H9 (cell line): ENCODE data around the gene TSPYL6. TPM values are rescaled to one million over a fixed set of nuclear protein-coding genes. Genes with fewer than 3 reads are reported as not detected.

Source experiments
- DNase-seq: peaks from one replicate; pipeline ENCODE4 v3.0.0-alpha.2; 2017
- H2AFZ ChIP-seq: one replicate; pipeline ENCODE4 v1.6.1; 2013; ENCODE audit warnings: mild to moderate bottlenecking, low read length, control low read depth, moderate library complexity
- H2AK5ac ChIP-seq: 2 replicates; pipeline ENCODE4 v1.6.1; 2013; ENCODE audit warnings: low read length, control low read depth, mixed read lengths; ENCODE audit not compliant: insufficient read length
- H2BK120ac ChIP-seq: one replicate; pipeline ENCODE4 v1.6.1; 2013; ENCODE audit warnings: low read depth, mild to moderate bottlenecking, low read length, control low read depth, inconsistent platforms; ENCODE audit not compliant: poor library complexity, severe bottlenecking
- H2BK12ac ChIP-seq: 2 replicates; pipeline ENCODE4 v1.6.1; 2013; ENCODE audit warnings: low read length, control low read depth, mixed read lengths, low read depth; ENCODE audit not compliant: insufficient read length
- H2BK15ac ChIP-seq: 2 replicates; pipeline ENCODE4 v1.6.1; 2013; ENCODE audit warnings: low read depth, low read length, control low read depth
- H2BK20ac ChIP-seq: one replicate; pipeline ENCODE4 v1.6.1; 2013; ENCODE audit warnings: low read depth, mild to moderate bottlenecking, low read length, control low read depth, inconsistent platforms; ENCODE audit not compliant: poor library complexity, severe bottlenecking
- H2BK5ac ChIP-seq: 2 replicates; pipeline ENCODE4 v1.6.1; 2013; ENCODE audit warnings: low read length, control low read depth, mixed read lengths; ENCODE audit not compliant: insufficient read length
- H3K14ac ChIP-seq: 2 replicates; pipeline ENCODE4 v1.6.1; 2013; ENCODE audit warnings: low read length, control low read depth; ENCODE audit not compliant: insufficient read depth
- H3K18ac ChIP-seq: 2 replicates; pipeline ENCODE4 v1.6.1; 2013; ENCODE audit warnings: low read depth, mild to moderate bottlenecking, mixed read lengths, low read length, control low read depth; ENCODE audit not compliant: insufficient read length
- H3K23ac ChIP-seq: 2 replicates; pipeline ENCODE4 v1.6.1; 2013; ENCODE audit warnings: low read length, control low read depth, mixed read lengths, low read depth; ENCODE audit not compliant: insufficient read length
- H3K23me2 ChIP-seq: 2 replicates; pipeline ENCODE4 v1.6.1; 2013; ENCODE audit warnings: low read depth, mild to moderate bottlenecking, mixed read lengths, low read length, control low read depth; ENCODE audit not compliant: insufficient read length, poor library complexity, severe bottlenecking
- H3K27ac ChIP-seq: 2 replicates; pipeline ENCODE4 v1.5.1; 2013; ENCODE audit warnings: low read length, control low read depth, mixed read lengths, low read depth; ENCODE audit not compliant: insufficient read length
- H3K27me3 ChIP-seq: 2 replicates; pipeline ENCODE4 v1.6.1; 2013; ENCODE audit warnings: low read length, control low read depth, inconsistent platforms; ENCODE audit not compliant: insufficient read depth
- H3K4ac ChIP-seq: 2 replicates; pipeline ENCODE4 v1.6.1; 2013; ENCODE audit warnings: low read depth, mild to moderate bottlenecking, control low read depth, inconsistent platforms, low read length, moderate library complexity
- H3K4me1 ChIP-seq: 2 replicates; pipeline ENCODE4 v1.6.1; 2013; ENCODE audit warnings: low read length, control low read depth, inconsistent platforms; ENCODE audit not compliant: insufficient read depth
- H3K4me2 ChIP-seq: 2 replicates; pipeline ENCODE4 v1.6.1; 2013; ENCODE audit warnings: low read length, control low read depth, mixed read lengths; ENCODE audit not compliant: insufficient read length, insufficient read depth
- H3K56ac ChIP-seq: 2 replicates; pipeline ENCODE4 v1.6.1; 2013; ENCODE audit warnings: low read depth, mild to moderate bottlenecking, mixed read lengths, low read length, control low read depth; ENCODE audit not compliant: insufficient read length
- H3K79me1 ChIP-seq: 2 replicates; pipeline ENCODE4 v1.6.1; 2013; ENCODE audit warnings: low read depth, mild to moderate bottlenecking, moderate library complexity, low read length, control low read depth, inconsistent platforms; ENCODE audit not compliant: insufficient read depth, poor library complexity, severe bottlenecking
- H3K79me2 ChIP-seq: 2 replicates; pipeline ENCODE4 v1.6.1; 2013; ENCODE audit warnings: low read length, control low read depth, inconsistent platforms; ENCODE audit not compliant: insufficient read depth
- H3K9ac ChIP-seq: 2 replicates; pipeline ENCODE4 v1.6.1; 2013; ENCODE audit warnings: low read length, control low read depth, mixed read lengths; ENCODE audit not compliant: insufficient read length; ENCODE audit errors: extremely low read depth
- H3K9me3 ChIP-seq: one replicate; pipeline ENCODE4 v1.6.1; 2013; ENCODE audit warnings: low read depth, low read length, inconsistent platforms; ENCODE audit not compliant: control insufficient read depth
- H3T11ph ChIP-seq: one replicate; pipeline ENCODE4 v1.6.1; 2013; ENCODE audit warnings: mild to moderate bottlenecking, low read length, control low read depth, inconsistent platforms
- H4K20me1 ChIP-seq: one replicate; pipeline ENCODE4 v1.6.1; 2013; ENCODE audit not compliant: control insufficient read depth, insufficient read length, insufficient read depth
- H4K5ac ChIP-seq: 2 replicates; pipeline ENCODE4 v1.6.1; 2013; ENCODE audit warnings: low read depth, mild to moderate bottlenecking, mixed read lengths, low read length, control low read depth; ENCODE audit not compliant: insufficient read length
- H4K8ac ChIP-seq: replicated peaks from 2 replicates; pipeline ENCODE4 v1.6.1; 2013; ENCODE audit warnings: low read length, control low read depth, mixed read lengths, low read depth; ENCODE audit not compliant: insufficient read length
- H4K91ac ChIP-seq: 2 replicates; pipeline ENCODE4 v1.6.1; 2013; ENCODE audit warnings: low read depth, mild to moderate bottlenecking, moderate library complexity, mixed read lengths, low read length, control low read depth; ENCODE audit not compliant: insufficient read length
- H3K27ac Mint-ChIP-seq, 3 experiments: 2 replicates in 2 of 3; 3 replicates in 1 of 3; pipeline ENCODE4 v1.8.0; 2020 to 2021; ENCODE audit warnings: mixed read lengths in 3 of 3, mild to moderate bottlenecking in 1 of 3, moderate library complexity in 1 of 3
- H3K27me3 Mint-ChIP-seq: 2 replicates; pipeline ENCODE4 v1.8.0; 2021; ENCODE audit warnings: low read depth, mild to moderate bottlenecking, moderate library complexity, mixed read lengths
- H3K36me3 Mint-ChIP-seq, 3 experiments: 2 replicates in 2 of 3; 3 replicates in 1 of 3; pipeline ENCODE4 v1.8.0; 2020 to 2021; ENCODE audit warnings: low read depth in 3 of 3, mixed read lengths in 3 of 3; ENCODE audit not compliant: insufficient read depth in 1 of 3
- H3K4me1 Mint-ChIP-seq, 2 experiments: 2 replicates each; pipeline ENCODE4 v1.8.0; 2020; ENCODE audit warnings: mixed read lengths in 2 of 2
- H3K4me3 Mint-ChIP-seq, 2 experiments: 2 replicates in 1 of 2; 3 replicates in 1 of 2; pipeline ENCODE4 v1.8.0; 2020 to 2021; ENCODE audit warnings: mild to moderate bottlenecking in 2 of 2, mixed read lengths in 2 of 2, moderate library complexity in 1 of 2
- H3K9me3 Mint-ChIP-seq, 2 experiments: 2 replicates in 1 of 2; 3 replicates in 1 of 2; pipeline ENCODE4 v1.8.0; 2020; ENCODE audit warnings: mild to moderate bottlenecking in 2 of 2, mixed read lengths in 2 of 2, moderate library complexity in 1 of 2
- CTCF ChIP-seq: fragments of 200-600 bp; sonication (generic); conservative IDR thresholded peaks from 3 replicates; pipeline ENCODE4 v1.8.0; 2021; ENCODE audit warnings: antibody characterized with exemption, mild to moderate bottlenecking
- WGBS: extraction: QIAGEN DNeasy Blood & Tissue Kit; methylation state at CpG from one replicate; pipeline ENCODE4 v1.1.7; 2013; ENCODE audit warnings: missing lambda C conversion rate, low lambda C conversion rate, mixed read lengths; ENCODE audit not compliant: insufficient read length; ENCODE audit errors: extremely low coverage; 5-methylcytosine and 5-hydroxymethylcytosine counted together
- total RNA-seq: library from RNA; stranded (reverse); gene quantifications from 2 replicates; pipeline ENCODE4 v1.2.1, GENCODE V29; 2021

The TSPYL6 gene
- total RNA-seq, 1 experiment from 2014 or later: not detected

DNA sequence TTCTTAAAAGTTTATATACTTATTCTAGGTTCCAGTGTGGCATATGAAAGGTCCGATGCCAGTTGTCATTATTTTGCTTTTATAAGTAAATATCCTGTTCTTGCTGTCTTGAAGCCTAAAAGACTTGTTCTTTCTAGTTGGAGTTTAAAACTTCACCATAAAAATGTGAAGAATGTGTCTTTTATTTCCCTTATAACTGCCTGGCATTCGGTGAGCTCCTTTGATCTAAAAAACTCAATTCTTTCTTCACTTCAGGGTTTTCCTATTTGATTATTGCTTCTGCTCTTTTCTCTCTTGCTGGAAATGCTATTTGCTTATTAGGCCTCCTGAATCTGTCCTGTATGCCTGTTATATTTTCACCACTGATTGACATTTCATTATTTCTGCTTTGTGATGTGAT, 51.6 kb downstream of the TSPYL6 start:
- H2AK5ac ChIP-seq: no peak overlapping the region

More for the DNA sequence above, 51.6 kb downstream of the TSPYL6 start:
- no peak overlapping the region for H3T11ph ChIP-seq
- H3K9me3 ChIP-seq: no peaks in the 10 kb centered on the region
- no peaks in the 10 kb centered on the region for H3K23me2 ChIP-seq
- no peaks in the 10 kb centered on the region for H4K20me1 ChIP-seq
- no peak overlapping the region for H3K14ac ChIP-seq
- H4K8ac ChIP-seq: no peak overlapping the region
- H2BK15ac ChIP-seq: no peak overlapping the region
- no peaks in the 10 kb centered on the region for H3K9me3 Mint-ChIP-seq
- H3K27me3 Mint-ChIP-seq: no peaks in the 10 kb centered on the region
- no peaks in the 10 kb centered on the region for H3K27me3 ChIP-seq
- H3K27ac ChIP-seq: no peak overlapping the region
- no peak overlapping the region for H2BK5ac ChIP-seq
- H3K79me2 ChIP-seq: no peaks in the 10 kb centered on the region
- H2BK20ac ChIP-seq: no peak overlapping the region
- no peak overlapping the region for H3K18ac ChIP-seq
- H3K27ac Mint-ChIP-seq: no peak overlapping the region
- H3K36me3 Mint-ChIP-seq: no peaks in the 10 kb centered on the region
- H3K23ac ChIP-seq: no peak overlapping the region
- no peak overlapping the region for H2BK12ac ChIP-seq
- H3K79me1 ChIP-seq: no peaks in the 10 kb centered on the region
- no peak overlapping the region for H2AFZ ChIP-seq
- H3K4ac ChIP-seq: no peak overlapping the region
- DNase-seq: no peak
- WGBS: no CpG with 5 or more reads among the region's 2 CpGs
- H3K9ac ChIP-seq: no peak overlapping the region
- no peak for TF ChIP-seq CTCF
- H2BK120ac ChIP-seq: no peak overlapping the region
- no peak overlapping the region for H4K5ac ChIP-seq
- H4K91ac ChIP-seq: no peak overlapping the region
- H3K4me3 Mint-ChIP-seq: no peak overlapping the region
- no peak overlapping the region for H3K56ac ChIP-seq
- H3K4me2 ChIP-seq: no peak overlapping the region
- no peaks in the 10 kb centered on the region; the same call in 1 of the 2 replicates for H3K4me1 ChIP-seq
- peaks cover 3 to 4% of the 10 kb centered on the region in 2 experiments; a peak in 1 of 4 replicates for H3K4me1 Mint-ChIP-seq

Other genes with a start within 250 kb of the TSPYL6 start
- gene ACYP2, start 140.6 kb downstream of the TSPYL6 start, total RNA-seq: 3.2 and 3.3 TPM in 2 replicates
- gene SPTBN1, start 200.1 kb upstream of the TSPYL6 start, total RNA-seq: 160 and 164 TPM in 2 replicates